Activated CD4-positive, CD25-positive, alpha-beta regulatory T cell treated with anti-CD3 and anti-CD28 coated beads, Interleukin-2, amount 50 U/mL, for 24 hours (primary cell): ENCODE results near the gene ZSWIM6.
A peak's percentile ranks its signal among the peaks of the same experiment; 100 is the strongest.

ENCODE experiments used
- ATAC-seq, 2 donors: fragments of 150-1000 bp; cut with Tn5 transposase; one replicate each; pipeline ENCODE4 v1.10.0; 2021; ENCODE audit warnings: mild to moderate bottlenecking in 1 of 2, moderate library complexity in 1 of 2

The ZSWIM6 gene

DNA sequence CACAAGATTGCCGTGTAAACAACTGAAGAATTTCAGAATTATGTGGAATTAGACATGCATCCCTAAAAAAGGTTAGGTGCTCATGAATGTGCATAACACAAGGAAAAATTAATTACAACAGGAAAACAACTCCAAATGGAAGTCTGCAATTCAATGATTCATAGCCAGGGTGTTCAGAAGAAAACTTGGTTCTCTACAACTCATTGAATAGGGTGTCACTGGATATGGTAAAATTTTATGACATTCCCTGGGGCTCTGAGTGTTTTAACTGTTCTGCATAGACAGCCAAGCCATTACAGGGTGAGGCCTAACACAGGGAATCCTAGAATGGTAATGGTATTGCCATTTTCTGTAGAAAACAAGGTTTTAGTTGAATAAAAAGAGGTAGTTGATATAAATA lies 24.4 kb upstream of the ZSWIM6 start:
- no peak for ATAC-seq

DNA sequence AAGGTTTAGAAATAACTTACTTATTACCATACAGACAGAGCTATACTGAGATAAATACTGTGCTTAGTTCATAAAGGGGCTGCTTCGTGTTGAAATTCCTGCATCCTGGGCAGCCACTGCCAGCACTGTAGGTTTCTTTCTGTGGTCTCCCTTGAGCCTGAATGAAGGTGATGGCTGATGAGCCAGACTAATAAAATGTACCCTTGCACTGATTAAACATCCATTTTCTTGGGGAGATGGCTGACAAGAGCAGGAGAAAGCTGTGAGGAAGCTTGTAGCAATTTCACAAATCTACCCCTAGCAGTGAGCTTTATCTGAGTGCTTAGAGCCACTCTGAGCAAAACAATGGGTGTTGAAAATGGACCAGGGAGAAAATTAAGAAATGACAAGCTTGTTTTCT lies 23.3 kb upstream of the ZSWIM6 start:
- ATAC-seq: no peak

DNA sequence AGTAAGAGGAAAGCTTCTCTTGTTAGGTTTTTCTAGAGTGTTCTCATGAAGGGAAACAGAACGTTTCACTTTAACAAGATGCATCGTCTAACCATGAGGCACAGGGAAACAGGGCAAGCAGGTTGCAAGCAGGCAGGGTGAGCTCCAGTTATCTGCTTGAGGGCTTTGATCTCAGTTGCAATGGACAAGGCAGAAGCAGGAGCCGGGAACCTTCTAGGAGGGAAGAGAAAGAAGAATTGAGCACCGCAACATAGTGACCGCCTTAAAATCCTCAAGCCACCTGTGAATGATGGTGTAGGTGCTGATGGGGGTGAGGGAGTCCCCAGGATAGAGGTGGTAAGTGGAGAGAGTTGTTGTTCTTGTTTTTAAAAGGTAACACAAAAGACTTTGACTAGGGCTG lies 22.9 kb upstream of the ZSWIM6 start:
- no peak for ATAC-seq

DNA sequence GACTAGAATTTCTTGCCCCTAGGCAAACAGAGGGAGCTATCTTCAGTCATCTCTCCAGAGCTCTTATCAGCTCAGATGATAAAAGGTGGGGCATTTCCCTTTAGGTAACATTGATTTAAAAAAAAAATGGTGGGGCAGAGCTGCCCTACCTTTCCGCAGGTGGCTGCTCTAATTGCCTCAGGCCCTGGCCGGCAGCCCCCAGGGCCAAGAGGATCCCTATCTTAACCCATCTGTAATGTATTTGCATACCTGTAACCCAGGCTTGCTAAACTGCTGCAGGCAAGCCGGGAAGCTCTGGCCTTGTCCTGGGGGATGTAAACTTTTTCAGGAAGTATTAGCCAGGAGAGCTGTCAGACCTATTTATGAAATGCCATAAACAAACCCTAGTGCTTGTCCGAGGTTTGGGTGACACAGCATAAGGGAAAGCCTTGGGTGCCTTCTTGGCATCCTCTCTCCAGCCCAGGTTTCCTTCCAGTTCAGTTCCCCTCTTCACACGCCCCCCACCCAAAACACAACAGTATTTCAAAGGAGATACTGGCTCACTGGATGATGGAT lies 20.9 kb upstream of the ZSWIM6 start:
- no peak for ATAC-seq

DNA sequence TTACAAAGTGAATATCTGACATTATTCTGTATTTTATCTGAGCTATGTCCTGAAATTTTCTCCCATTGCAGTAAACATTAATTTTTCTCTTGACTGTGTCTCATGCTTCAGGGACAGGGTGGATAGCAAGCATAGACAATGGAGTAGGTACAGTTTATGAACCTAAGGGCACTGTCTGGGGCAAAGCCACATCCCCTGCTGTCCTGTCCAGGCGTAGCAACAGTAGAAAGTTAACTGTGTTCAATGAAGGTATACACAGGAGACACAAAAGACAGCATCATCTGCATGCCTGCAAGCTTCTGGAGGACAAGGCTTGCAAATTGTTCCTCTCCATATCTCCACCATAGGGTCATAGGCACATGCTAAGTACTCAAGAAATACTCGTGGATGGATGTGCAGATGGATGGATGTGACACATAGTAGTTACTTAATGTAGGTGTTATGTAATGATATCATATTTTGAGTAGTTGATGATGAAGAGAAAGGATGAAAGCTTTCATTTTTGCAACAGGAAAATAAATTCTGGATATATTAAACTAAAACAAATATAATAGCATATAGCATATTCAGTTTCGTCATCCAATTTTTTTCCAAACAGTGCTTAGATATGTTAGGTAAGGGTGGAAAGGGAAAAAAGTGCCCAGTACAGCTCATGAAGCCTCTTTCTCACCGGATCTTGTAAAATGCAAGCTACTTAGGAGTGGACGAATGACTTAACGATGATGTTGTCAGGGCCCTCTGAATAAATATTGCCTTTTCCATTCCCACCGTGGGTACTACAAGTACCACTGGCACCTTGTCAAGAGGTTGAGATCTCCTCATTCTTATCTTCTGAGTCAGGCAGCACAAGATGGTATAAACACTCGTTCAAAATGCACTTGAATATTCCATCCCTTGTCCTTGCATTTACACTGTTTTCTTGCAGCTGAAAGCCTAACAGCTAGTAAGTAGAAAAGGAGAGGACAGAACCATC lies 19.9 kb upstream of the ZSWIM6 start:
- no peak for ATAC-seq

DNA sequence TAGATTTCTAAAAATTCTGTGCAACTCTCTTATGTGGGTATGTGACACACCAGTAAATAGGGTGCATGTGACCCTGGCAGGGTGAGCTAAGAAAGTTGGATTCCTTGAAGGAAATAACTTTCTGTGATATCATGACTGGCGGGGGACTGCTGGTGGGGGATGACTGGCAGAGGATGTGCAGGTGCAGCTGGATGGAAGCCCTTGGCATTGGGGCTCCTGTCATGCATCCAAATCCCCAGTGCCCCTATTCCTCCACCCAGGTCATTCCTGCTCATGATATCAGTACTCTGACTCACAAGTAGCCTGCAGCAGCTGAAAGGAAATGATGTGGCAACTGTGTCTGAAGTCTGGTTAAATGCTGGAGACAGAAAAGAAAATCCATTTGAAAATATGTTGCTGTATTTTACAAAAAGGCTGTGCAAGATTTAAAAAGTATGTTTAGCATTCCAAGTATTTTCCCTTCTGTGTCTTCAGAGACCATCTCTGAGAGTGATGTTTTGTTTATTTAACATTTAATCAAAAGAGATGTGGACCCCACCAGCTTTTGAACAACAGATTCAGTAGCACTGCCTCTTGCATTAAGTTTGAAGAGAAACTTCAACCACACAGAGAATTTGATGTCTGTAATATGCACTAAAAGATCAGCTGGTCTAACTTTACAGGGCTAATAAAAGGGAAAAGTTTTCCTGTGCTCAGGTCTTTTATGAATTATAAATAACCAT lies 17.9 kb upstream of the ZSWIM6 start:
- peak in 1 of 2 donors; percentile 38 for ATAC-seq

DNA sequence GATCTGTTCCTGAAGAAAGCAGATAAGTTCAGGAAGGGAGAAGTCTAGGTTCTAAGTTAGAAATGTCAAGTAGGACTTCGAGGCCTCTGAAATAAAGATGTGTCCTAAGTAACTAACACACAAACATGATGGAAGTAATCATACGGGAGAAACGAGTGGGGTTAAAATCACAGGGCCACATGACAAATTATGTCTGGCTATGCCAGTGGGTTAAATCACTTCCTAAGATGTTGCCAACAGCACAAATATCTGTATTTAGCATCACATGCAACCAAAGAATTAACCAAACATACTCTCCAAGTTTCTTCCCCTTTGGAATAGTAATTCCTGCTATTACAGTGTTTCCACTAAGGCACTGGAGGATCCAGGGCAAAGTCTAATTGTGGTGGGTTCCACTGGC lies 13.7 kb upstream of the ZSWIM6 start:
- no peak for ATAC-seq

DNA sequence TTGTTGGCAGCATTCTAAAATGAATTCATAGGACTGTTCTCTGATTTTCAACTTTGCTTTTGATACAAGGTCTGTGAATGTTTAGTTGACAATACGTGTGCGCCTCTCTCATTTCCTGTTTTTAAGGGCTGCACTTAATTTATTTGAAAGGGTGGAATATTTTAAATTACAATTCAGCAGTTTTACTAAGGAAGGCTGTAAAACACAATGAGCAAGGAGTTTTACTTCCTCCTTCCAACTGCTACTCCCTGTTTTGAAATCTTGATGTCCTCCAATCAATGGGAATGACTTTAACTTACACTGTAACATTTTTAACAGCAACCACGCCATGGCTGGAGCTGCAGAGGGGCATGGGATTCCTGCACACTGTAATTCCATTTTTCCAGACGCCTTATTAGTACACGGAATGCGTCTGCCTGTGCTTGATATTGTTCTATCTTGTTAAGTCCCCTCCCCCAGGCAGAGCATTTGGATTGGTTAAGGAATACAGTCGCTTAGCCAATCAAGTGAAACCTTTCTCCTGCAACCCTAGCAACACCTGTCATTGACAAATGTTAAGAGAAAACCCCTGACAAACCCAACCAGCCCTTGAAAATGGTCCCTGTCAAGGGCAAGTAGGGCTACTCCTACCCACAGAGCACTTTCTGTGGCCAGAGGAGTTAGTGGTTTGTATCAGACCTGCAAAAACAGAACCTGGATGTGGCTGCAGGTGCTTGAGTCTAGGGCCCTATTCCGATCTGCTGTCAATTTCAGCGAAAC lies 12.5 kb upstream of the ZSWIM6 start:
- ATAC-seq: peak; percentile 60

DNA sequence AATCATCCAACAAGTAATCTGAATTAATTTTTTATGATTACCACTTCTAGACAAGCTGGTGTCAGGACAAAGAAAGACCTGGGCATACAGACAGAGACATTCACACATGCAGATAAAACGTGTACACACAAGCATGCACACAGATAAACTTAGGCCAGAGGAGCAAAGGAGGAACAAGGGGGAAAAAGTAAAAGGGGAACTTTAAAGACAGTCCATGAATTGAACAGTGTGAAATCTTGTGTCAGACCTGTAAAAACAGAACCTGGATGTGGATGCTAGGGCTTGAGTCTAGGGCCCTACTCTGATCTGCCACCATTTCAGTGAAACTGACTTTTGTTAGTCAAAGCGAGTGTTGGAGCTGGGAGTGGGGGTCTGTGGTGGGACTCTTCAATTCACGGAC lies 11.2 kb upstream of the ZSWIM6 start:
- no peak for ATAC-seq

DNA sequence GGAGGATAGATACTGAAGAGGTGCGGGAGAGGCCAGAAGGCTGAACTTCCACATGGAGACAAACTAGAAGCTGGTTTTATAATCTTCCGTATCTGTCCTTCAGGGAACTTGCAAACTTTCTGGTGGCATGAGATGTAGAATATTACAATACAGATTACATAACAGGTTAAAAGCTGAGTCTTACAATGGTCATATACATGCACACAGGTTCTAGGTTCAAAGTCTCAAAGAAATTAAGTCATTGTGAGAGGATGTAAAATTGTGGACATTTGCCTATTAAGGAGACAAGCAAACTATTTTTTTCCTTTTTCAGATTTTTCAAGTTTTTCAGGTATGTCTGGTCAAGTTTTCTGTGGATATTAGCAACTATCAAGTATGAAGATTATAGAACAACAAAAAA lies 10.4 kb upstream of the ZSWIM6 start:
- ATAC-seq: no peak

DNA sequence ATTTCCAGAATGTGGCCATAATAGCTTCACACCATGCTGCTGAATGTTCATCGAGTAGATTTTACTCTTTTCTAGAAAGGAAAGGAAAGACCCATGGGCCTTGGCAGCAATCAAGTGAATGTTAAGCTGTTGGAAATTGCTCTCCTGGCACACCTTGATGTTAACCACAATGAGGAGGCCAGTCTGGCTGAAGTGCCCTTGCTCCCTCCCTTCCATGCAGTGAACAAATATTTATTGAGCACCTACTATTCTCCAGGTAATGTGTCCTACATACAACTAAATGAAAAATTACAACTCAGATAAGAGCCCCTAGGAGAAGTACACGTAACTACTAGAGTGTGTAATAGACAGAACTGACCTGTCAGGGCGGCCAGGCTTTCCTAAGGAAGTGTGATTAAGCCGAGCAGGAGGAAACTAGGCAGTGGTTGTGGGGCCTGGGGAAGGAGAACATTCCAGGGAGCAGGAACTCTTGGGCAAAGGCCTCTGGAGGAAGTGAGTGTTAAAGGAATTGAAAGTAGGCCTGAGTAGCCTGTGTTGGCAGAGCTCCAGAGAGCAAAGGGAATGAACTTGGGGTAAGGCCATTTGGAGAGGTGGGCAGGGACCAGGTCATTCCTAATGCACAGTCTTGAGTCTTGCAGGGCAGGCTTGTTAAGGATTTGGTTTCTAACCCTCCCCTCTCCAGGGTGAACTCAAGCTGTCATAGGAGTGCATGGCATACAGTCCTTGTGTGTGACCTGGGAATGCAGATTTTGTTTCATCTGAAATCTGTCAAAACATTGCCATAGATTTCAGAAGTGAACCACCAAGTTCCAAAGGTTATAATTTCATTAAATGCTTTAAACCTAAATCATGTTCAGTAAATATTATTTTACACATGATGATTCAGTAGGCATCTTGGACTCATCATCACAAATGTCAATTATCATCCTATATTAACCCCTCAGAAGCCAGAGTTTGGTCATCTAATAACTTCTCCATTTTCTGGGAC lies 9.0 kb upstream of the ZSWIM6 start:
- ATAC-seq: no peak

DNA sequence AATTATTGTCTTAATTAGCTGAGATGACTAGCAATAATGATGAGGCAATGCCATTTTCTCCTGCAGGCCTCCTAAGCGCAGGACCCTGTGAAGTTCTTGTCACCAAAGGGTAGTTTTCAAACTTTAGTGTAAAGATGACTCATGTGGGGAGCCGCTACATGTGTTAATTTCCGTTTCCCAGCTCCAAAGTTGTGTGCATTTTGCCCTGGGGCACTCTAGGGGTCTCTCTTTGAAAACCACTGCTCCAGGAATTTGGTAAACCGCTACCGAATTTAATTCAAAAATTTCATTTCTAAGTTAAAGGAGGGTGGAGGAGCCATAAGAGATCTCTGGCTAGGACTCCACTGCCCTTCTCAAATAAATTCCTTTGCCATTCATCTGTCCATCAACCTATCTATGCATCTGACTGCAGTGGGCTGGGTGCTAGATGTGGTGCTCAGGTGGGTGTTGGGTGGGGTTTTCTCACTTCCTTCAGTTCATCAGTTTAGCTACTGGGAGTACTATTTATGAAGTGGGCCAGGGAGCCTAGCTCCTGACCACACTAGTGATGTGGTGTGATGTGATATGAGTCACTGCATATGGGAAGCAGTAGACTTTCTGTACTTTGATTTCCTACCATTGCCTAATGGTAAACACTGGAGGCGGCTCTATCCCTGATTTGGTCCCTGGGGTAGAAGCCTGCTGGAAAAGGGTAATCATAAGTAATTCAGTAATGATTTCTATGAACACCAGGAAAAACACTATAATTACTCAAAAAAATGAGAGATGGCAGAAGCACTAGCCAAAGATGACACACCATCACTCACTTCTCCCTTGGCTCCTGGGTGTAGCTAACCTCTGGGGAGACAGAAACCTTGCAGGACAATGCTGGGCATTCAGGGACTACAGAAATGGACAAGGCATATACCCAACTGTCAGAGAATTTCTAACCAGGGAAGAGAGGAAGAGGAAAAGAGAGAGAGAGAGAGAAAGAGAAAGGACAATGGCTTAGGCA lies 4.0 kb upstream of the ZSWIM6 start:
- ATAC-seq: no peak

DNA sequence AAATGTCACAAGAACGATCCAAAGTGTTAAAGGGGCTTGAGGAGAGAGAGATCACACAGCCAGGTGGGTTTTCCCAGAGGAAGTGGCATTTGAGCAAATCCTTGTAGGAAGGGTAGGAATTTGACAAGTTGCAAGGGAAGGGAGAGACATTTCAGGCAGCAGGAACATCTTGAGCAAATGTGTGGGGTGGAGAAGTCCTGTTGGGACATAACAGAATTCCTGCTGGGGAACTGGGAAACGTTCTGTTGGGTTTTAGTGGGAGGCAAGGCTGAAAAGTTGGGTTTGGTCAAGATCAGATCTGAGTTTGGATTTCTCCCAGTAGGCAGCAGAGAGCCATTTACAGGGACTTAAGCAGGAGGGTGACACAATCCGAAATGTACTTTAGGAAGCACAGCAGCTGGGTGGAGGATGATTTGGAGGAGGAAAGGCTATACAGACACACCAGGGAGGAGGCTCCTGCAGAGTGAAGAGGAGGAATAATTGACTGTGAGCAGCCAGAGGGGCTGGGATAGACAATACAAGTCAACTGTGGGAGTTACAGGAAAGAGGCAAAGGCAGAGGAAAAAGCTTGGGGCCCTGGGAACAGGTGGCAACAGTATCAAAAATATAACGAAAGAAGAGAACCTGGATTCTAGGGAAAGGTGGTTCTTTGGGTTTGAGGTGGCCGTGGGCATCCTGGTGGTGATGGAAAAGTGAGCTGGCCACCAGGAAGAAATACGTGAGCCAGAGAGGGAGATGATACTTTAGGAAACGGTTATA lies 3.1 kb upstream of the ZSWIM6 start:
- no peak for ATAC-seq

DNA sequence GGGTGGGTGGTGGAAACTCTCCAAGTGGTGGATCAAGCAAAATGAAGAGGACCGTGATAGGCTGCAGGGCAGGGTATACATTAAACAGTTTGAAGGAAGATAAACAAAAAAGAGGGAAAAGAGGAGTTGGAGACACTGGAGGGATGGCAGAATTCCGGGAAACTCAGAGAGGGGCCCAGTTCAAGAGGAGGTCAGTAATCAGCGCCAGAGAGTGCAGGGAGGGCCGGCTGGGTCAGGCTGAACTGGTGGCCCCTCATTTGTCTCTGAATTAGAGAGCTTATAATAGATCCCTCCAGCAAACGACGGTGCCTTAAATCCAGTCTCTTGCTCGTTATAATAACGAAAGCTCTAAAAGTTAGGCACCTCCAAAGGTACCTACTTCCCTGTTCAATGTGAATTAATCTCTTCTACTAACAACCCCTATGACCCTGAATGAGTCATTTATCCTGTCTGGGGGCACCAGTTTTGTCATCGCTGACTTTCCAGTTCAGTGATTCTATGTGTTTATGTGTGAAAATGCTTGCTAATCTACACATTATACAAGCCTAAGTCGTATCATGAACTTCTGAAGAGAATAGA lies 2.4 kb upstream of the ZSWIM6 start:
- peak; percentile 4 to 11 for ATAC-seq

DNA sequence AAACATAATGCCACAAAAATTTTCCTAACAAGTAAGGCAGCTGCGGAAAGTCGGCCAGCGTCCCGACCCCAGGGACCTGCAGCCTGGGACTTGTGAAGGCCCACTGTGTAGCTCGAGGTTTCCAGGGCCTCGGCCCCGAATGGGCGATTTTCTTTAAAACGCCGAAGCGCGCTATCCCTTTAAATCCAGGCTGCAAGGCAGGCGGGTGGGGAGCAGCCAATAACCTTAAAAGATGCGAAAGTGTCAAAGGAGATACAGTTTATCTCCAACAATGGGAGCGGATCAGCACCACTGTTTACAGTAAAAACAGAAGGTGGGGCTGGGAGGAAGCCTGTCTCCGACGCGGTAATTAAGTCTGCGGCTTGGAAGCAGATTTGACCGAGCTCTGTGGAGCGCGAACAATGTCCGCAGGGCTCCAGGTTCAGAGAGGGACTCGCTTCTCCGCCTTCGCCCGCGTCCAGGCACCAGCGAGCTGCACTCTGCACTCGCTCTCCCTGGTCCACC lies 1.7 kb upstream of the ZSWIM6 start:
- no peak for ATAC-seq

DNA sequence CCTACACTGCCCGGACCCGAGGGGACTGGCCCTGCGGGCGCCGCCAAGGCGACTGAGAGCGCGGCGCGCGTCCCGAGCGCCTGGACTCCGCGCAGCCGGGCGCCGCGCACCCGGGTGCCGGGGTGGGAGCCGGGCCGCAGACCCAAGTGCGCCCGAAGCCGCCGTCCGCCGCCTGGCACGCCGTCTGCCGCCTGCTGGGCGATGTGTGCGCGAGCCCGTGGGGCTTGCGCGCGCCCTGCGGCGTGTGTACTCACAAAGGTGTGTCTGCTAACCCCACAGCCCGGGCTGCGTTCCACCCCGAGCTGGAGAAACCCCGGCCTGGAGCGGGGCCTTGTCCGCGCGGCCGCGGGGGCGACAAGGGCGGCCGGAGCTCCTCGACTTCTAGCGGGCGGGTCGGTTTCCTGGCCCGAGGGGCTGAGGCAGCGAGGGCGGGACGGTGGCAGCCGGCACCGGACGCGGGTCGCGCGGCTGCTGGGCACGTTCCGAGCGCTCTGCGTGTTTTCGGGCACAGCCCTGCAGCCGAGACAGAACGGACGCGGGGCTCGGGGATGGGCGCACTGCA lies 1.1 kb upstream of the ZSWIM6 start:
- ATAC-seq: peak; percentile 30 to 36

DNA sequence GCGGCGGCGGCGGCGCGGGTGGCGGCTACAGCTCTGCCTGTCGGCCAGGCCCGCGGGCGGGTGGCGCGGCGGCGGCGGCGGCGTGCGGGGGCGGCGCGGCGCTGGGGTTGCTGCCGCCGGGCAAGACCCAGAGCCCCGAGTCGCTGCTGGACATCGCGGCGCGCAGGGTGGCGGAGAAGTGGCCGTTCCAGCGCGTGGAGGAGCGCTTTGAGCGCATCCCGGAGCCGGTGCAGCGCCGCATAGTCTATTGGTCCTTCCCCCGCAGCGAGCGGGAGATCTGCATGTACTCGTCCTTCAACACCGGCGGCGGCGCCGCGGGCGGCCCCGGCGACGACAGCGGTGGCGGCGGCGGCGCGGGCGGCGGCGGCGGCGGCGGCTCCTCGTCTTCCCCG lies 296 bp downstream of the ZSWIM6 start:
- ATAC-seq: peak; percentile 1 to 4

DNA sequence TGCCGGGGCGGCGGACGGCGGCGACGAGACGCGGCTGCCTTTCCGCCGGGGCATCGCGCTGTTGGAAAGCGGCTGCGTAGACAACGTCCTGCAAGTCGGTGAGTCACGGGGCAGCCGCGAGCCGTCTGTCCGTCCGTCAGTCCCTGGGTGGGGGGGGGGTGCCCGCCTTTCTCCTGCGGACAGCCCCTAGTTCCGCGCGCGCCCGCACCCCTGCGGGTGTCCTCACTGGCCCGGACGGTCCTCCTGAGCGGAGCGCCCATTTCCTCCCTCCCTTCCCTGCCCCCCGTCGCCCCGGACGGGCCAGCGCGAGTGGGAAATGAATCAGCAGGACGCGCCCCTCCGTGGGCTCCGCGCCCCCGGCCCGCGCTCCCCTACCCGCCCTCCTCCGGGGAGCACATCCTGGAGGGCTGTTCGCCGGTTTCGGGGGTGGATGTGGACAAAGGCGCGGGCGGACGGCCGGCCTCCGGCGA lies 828 bp downstream of the ZSWIM6 start:
- no peak for ATAC-seq
